Inflammatory macrophage treated with lipopolysaccharide for 4 hours (primary cell): ENCODE data around the gene CDK5.
"Not testable (repeated sequence)": the region's sequence is repeated elsewhere in the genome, so short reads cannot be mapped to it uniquely, and the experiment has no call there.

Experiments
- DNase-seq: peaks from one replicate; pipeline ENCODE4 v3.0.0-alpha.2; 2020

The CDK5 gene

GRCh38 chr7:151056283-151056665, 1.4 kb downstream of the CDK5 start:
- no peak for DNase-seq

GRCh38 chr7:151053751-151054150, 3.9 kb downstream of the CDK5 start:
- DNase-seq: no peak

GRCh38 chr7:151053096-151053495, 4.6 kb downstream of the CDK5 start:
- DNase-seq: peak; percentile 40

GRCh38 chr7:151051108-151051507, 6.6 kb downstream of the CDK5 start:
- peak; percentile 29 for DNase-seq

GRCh38 chr7:151048911-151049463, 8.7 kb downstream of the CDK5 start:
- DNase-seq: no peak

GRCh38 chr7:151047976-151048815, 9.5 kb downstream of the CDK5 start, which contains the start of gene ASIC3:
Gene ASIC3 (plus strand): TSS chr7:151048531. CDS start chr7:151048886, 355 bp downstream.
- DNase-seq: no peak

- no peak for DNase-seq
Measured at GRCh38 chr7:151046603-151047573, 10.8 kb downstream of the CDK5 start.

GRCh38 chr7:151045967-151046366, 11.7 kb downstream of the CDK5 start:
- DNase-seq: no peak

- DNase-seq: no peak
Measured at GRCh38 chr7:151045262-151045661, 12.4 kb downstream of the CDK5 start.

- no peak for DNase-seq
Measured at GRCh38 chr7:151043959-151044358, 13.7 kb downstream of the CDK5 start.

- not testable (repeated sequence) for DNase-seq
Measured at GRCh38 chr7:151043449-151043848, 14.2 kb downstream of the CDK5 start.

GRCh38 chr7:151040616-151041375, 16.9 kb downstream of the CDK5 start:
- DNase-seq: no peak

GRCh38 chr7:151039850-151040548, 17.7 kb downstream of the CDK5 start:
- peak; percentile 75 for DNase-seq

GRCh38 chr7:151038951-151039849, 18.5 kb downstream of the CDK5 start:
- peak; percentile 95 for DNase-seq

GRCh38 chr7:151035902-151036301, 21.8 kb downstream of the CDK5 start:
- no peak for DNase-seq

GRCh38 chr7:151035026-151035717, 22.5 kb downstream of the CDK5 start:
- DNase-seq: peak; percentile 84

- no peak for DNase-seq
Measured at GRCh38 chr7:151034312-151035025, 23.2 kb downstream of the CDK5 start.

- DNase-seq: no peak
Measured at GRCh38 chr7:151033864-151034249, 23.8 kb downstream of the CDK5 start.
